ENCODE measurements around the gene RHEX.
"Not testable (repeated sequence)": the region's sequence is repeated elsewhere in the genome, so short reads cannot be mapped to it uniquely, and the experiment has no call there.

The RHEX gene, protein sequence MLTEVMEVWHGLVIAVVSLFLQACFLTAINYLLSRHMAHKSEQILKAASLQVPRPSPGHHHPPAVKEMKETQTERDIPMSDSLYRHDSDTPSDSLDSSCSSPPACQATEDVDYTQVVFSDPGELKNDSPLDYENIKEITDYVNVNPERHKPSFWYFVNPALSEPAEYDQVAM

DNA sequence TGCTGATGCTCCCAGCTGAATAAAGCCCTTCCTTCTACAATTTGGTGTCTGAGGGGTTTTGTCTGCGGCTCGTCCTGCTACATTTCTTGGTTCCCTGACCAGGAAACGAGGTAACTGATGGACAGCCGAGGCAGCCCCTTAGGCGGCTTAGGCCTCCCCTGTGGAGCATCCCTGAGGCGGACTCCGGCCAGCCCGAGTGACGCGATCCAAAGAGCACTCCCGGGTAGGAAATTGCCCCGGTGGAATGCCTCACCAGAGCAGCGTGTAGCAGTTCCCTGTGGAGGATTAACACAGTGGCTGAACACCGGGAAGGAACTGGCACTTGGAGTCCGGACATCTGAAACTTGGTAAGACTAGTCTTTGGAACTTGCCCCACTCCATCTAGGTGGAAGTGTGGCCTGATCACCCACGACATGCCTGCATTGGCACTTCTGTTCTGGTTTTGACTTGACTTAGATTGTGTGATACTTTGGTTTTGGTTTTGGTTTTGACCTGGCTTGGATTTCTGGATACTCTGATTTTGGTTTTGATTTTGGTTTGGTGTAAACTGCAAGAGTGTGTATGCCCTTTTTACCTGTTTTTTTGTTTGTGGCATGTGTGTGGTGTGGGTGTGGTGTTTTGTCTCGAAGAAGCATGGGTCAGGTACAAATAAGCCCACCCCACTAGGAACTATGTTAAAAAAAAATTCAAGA lies at the start of gene RHEX:
Gene RHEX, plus strand, starts transcription at position 255 of the 692 bp plus-strand sequence. CDS start 44,656 bp downstream, outside the sequence.
- not testable (repeated sequence) for DNase-seq

DNA sequence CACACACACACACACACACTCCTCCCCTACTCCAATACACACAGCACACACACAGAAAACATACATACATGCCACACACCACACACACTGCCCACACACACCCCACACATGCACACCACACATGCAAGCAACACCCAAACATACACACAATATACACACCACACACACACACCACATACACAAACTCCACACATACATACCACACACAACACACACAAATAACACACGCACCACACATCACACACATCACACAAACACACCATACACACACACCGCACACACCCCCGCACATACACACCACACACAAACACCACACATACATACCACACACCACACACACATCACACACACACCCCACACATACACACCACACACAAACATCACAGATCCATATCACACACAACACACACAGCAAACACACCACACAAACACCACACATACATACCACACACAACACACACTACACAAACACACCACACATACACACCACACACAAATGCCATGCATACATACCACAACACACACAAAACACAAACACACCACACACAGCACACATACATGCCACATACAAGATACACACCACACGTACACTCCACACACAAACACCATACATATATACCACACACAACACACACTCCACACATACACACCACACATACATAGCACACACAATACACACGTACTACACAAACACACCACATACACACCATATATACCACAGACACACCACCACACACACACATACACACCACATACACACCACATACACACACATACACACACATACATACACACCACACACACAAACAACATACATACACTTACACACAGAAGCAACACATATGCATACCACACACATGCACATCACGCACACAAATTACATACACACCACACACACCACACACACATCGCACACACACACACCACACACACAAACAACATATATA lies 48.8 kb upstream of the RHEX start:
- no peak for DNase-seq

DNA sequence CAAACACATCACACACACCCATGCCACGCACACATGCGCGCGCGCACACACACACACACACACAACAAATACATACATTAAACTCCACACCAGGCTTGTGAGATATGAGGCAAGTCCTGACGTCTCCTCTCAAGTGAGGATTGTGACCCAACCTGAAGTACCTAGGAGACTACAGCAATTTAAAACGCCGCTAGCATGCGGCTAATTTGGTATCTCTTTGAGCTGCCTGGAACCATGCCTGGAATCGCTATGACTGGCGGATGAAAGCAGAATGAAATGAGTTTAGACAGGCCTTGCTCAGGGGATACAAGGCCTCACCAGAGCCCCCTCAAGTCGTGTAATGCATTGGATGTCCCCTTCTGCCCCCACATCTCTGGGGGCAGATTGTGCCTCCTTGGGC lies 48.1 kb upstream of the RHEX start:
- DNase-seq = peak in 1 of 51 donors; percentile 25

DNA sequence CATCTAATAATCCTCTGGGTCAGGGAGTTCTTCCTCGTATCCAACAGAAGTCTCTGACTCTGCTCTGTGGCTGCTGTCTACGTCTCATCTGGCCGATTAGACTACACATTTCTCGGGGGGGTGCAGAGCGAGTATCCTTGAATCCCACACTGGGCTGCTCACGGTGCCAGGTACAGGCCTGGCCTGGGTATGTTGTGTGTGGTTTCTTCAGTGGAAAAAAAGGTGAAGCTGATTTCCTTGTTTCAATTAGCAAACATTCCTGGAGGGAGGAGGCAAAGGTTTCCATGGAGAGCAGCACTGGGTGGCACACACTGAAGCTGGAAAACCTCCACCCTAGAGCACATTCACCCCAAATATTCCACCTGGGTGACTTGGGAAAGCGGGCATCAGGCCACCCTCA lies 47.7 kb upstream of the RHEX start:
- no peak for DNase-seq

DNA sequence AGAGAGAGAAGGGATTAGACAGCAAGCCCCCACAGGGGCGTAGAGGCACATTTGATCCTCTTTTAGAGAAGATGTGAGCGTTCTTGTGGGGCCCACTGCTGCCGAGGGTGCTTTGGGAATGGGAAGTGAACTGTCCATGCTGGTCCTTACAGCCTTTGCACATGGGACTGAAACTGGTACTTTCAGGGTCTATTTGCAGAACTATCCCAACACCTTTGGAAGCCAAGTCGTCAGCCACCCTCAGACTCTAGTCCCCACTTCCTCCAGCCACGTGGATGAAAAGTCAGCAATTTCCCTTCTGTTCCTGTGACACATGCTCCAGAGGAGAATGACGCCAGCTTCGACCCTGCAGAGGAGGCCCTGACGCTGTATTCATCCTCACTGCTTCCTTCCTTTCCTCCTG lies 47.2 kb upstream of the RHEX start:
- DNase-seq = no peak

DNA sequence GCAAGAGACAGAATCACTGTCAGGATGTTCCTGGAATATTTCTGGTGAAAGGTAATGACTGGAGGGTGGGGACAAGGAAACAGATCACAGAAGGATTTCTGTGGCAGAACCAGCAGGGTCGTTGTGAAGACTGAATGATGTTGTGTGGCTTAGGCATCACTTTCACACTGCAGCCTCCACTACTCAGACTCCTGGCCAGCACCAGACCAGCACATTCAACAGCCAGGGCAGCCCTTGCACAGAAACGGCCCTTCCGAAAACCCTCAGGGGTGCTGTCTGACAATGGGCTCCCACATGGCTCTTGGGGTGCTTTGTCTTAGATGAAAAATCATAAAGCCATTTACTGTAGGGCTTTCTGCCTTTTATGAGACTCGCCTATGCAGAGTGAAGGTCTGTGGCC lies 46.0 kb upstream of the RHEX start:
- no peak for DNase-seq

DNA sequence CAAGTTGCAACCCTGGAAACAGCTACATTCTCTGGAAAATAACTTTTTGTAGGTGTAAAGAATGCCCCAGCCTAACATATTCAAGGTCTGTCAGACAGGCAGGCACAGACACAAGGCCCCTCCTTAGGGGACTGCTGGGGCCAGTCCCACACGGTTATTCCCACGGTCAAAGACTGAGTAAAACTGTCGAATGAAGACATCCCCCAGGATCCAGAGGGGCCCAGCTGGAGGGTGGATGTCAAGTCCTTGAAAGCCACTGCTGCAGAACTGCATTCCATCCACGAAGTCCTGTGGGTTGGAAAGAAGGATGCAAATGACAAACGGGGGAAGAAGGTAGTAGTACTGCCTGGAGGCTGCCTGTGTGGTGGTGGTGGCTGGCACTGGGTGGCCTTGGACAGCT lies 42.9 kb upstream of the RHEX start:
- no peak for DNase-seq

DNA sequence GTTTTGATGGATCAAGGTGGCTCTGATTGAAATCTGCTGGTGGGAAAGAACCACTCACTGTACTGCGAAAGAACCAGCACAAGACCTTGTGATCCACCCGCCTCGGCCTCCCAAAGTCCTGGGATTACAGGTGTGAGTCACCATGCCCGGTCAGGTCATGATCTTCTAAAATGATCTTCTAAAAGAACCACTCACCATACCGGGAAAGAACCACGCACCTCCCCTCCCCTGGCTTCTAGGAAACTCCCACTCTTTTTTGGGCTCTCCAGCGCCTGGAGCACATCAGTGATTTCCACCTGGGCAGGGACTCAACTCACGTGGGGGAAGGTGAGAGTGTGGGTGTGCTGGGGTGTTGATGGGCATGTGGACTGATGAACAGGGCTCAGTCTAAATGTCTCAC lies 41.9 kb upstream of the RHEX start:
- DNase-seq = no peak

DNA sequence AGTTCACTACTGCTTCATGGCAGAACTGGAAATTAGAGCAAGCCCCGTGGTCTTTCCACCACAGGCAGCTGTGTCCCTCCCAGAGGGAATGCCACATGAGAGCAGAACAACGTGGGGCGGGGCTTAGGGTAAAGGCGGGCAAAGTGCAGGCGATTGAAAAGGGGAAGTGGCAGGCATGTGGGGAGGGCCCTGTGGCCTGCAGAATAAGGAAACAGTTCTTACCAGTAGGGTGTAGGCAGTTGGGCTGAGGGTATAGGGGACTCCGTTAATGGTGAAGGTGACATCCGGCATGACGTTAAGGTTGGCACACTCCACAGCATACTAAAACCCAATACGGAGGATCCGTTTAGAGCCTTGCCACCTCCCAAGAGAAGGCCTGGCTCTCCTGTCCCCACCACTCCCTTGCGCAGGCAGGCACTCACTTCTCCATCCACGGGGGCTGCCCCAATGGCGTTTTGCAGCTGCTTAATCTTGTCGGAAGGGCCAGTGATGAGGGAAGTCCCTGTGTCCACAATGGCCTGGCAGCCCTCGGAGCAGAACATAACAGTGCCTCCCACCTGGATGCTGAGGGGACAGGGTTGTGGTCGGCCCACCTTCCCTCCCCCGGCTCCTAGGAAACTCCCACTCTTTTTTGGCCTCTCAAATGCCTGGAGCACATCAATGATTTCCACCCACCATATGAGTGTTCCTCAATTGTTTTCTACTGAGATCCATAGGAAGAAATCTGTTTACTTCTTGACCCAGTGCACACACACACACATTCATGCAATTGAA lies 40.7 kb upstream of the RHEX start:
- DNase-seq = peak in 28 of 51 donors; percentile 10 to 56 (median 38)

DNA sequence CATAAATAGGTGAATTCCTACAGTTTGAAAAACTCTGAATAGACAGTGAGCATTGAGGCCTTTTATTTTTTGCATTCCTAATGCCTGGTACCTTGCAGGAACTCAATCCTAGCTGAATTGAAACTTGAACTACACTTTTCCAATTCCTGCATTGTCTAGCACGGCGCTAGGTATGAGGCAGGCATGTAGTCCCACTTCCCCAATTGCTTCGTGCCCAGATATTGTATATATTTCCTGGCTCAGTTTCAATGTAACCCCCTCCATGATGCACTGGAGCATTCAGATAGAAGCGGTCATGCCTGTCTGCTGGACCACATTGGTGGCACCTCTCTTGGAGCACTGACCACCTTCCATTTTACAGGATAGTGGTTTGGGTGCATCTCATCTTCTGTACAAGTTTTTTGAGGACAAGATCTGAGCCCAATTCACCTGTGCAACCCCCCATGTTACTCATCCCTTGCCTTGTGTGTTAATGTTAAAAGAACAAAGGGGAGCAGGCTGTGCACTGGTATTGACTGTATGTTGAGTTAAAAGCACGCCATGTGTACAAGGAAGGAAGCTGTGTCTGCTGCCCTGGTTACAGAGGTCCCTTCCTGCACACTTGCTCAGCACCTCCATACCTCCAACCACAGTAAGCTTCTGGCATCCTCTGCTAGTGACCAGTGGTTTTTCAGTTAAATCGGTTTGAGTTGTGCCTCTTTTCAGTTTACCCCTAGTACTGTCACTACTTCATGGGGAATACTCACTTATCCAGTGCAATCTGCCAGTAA lies 39.8 kb upstream of the RHEX start:
- no peak for DNase-seq

DNA sequence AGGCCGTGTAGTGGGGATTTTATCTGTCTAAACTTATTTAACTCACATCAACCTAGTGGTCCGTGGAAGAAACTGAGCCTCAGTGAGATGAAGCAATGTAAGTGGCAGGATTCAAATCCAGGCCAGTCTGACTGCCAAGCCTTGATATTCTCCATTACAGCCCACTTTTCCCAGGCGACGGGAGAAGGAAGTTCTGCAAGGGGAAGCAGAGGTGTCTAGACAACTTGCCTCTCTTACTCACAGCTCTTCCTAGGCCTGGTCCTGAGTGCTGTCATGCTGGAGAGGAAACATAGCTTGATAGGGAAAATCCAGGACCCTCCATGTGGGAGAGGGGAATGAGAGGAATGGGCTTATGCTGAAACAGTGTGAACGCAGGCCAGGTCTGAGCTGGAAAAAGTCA lies 38.4 kb upstream of the RHEX start:
- DNase-seq = no peak

DNA sequence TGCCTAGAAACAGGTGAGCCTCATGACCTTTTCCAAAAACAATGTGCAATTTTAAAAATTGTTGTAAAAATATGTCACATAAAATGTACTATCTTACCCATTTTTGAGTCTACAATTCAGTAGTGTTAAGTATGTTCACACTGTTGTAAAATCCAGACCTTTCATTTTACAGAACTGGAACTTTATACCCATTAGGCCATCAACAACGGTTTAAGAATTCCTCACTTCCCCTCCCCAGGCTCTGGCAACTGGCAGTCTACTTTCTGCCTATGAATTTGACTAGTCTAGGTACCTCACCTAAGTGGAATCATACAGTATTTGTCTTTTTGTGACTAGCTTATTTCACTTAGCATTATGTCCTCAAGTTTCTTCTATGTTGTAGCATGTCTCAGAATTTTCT lies 37.9 kb upstream of the RHEX start:
- DNase-seq = no peak

DNA sequence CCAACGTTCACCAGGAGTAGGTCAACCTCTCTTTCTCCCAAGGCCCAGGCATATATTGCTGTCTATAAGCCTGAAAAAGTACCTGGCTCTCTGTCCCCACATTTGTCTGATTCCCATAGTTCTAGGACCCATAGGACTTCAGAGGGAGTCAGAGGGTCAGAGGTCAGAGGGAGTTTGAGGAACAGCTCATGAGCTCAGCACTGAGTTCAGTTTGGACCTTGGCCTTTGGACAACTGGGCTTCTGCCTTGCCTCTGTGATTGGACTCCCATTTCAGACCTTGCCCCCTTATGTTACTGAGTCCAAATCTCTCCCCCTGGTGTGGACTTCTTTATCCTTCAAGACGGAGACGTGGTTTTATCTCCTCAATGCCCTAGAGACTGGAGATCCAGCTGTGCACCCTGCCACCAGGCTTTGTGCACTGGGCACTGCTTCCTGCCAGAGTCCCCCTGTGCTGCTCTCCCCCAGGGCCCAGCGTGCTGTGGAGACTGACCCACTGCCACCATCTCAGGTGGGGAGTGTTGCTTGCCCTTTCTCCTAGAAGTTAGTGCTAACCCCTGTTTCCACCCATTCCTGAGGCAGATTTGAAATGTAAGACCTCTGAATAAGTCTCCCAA lies 32.5 kb upstream of the RHEX start:
- DNase-seq = no peak

DNA sequence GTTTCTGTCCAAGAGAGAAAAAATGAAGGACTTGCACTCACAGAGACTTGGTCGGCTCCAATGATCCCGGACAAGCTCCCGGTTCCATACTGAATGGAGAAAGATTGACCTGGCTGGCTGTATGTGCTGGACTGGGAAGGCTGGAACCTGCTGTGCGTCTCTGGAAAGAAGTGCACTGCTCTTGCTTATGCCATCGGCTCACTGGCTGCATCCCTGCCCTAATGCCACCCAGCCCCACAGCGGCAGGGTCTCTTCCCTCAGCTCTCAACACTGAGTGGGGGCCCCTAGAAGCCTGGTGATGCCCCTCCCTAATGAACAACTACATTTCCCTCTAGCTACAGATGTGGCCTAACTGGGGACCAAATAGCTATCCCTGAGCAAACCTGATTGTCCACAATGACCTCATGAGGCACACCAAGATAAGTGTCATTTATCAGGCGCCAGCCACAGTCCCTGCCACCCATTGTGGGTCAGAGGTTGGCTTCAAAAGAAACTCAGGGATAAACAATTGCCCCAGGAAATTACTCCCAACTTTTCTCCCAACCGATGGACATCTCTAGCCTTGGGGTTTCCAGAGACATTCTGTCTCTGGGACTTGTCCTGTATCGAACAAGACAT lies 31.9 kb upstream of the RHEX start:
- DNase-seq = no peak

DNA sequence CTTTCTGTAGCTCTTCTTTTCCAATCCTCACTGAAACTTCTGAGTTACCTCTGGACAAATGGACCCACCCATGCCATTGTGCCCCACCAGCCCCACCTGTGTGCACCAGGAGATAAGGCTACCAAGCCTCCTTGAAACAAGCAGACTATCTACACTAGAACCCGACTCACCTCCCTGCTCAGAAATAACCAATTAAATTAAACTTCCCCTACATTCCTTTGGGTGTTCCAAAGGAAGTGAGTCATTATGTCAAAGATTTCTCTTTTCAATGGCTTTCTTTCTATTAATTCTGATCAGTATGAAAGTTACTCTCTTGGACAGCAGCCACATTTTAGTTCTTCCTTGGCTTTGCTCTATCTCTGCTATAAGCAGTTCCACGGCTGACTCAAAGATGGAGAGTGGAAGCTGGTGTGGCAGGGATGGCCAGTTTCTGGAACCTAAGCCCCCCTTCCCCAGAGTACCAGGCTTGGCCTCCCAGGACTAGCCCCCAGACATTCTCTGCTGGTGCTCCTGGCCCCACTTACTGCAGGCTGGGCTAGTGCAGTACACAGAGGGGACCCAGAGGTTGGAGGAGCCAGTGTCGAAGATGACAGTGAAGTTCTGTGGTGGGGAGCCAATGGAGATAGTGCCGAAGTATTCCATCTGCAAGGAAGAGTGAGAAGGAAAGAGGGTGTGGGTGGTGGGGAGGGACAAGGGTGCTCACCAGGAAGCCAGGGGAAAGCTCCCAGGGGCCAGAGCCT lies 31.2 kb upstream of the RHEX start:
- DNase-seq = no peak

DNA sequence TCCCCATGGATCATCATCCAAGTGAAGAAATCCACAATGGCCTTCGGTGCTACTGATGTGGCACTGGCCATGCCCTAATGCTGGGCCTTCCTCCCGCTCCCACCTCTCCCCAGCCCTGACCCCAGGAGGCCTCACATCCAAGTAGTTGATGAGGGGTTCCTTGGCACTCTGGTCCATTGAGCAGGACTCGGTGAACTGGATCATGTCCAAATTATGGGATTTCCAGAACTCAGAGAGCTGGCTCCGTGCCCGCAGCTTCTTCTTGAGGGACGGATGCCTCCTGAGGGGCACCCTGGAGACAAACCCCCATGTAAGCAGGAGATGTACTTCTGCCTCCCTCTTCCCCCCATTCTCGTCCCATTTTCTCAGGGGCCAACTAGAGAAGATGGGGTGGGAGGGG lies 30.2 kb upstream of the RHEX start:
- DNase-seq = no peak

DNA sequence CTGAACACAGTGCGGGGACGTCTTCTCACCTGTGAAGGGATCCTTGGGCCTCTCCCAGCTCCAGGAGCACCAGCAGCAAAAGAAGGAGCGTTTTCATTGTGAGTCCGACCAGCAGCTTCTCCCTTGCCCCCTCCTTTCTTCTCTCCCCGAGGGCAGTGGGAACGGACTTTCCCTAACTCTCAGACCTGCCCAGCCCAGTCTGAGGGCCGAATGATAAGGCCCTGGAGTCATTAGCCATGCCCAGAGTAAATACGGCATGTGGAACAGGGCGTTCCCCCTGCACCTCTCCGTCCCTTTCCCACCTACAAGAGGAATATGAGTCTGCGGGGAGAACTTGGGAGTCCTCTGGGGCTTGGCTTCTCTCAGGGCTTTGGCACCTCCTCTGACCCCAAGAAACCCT lies 29.3 kb upstream of the RHEX start, which contains the start of gene CTSE:
Gene CTSE, minus strand, starts transcription at position 201 of the 400 bp plus-strand sequence. Its CDS starts 104 bp downstream, at position 97.
- no peak for DNase-seq

DNA sequence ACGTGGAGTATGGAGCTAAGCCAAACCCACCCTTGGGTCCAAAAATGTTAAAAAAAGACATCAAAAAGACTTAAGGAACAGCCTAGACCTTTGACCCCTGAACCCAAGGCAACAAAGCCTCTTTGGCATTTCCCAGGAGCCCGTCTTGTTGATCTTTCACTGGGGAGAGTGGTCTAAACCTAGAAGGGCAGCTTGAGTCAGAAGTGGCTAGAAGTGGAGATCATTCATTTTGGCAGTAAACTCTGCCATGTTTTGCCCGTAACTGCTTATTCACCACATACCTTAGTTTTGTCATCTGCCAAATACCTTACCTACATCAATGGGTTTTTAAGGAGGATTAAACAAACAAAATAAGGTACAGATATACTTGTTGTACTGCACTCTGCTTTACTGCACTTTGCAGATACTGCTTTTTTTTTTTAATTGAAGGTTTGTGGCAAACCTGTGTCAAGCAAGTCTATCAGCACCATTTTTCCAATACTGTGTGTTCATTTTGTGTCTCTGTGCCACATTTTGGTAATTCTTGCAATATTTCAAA lies 27.6 kb upstream of the RHEX start:
- DNase-seq = no peak

DNA sequence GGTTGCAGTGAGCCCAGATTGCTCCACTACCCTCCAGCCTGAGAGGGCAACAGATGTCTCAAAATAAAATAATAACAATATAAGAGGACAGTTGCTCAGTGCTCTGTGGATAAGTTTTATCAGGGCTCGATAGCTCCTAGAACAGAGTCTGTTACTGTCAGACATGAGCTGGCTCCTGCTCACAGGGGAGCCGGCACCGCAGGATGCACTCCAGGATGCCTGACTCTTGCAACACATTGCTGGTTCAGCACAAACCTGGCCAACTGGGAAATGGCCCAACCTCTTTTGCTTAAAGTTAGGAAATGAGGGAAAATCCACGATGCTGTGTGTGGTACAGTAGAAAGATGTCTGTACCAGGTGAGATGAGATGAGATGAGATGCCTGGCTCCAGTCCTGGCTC lies 23.5 kb upstream of the RHEX start:
- no peak for DNase-seq

Data from hypothalamus (tissue), 51 donors.